ENCODE data around the gene KRAS.

The KRAS gene

DNA sequence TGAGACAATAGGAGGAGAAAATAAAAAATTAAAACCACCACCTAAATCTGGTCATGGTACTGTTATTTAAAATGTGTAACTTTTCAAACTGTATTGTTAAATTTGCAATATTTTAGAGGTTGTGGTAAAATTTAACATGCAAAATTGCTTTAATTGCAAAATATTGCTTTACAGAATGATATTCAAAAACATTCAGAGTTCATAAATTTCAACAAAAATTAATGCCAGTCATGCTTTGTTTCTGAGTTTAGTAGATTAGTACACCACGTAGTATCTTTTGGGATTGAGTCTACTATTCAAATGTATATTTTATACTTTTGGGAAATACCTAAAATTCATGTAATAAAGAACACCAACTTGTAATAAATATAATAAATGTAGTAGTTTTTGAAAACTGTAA is 37.4 kb downstream of the KRAS start:
- no peak for TF ChIP-seq CTCF (IDR thresholded peaks at IDR 0.05; ENCODE audit: extremely low read depth, missing control alignments)
- no peak for DNase-seq (ENCODE audit: low spot score)

GRCh38 chr12:25208554-25208953 is 42.2 kb downstream of the KRAS start:
- TF ChIP-seq CTCF (IDR thresholded peaks at IDR 0.05; ENCODE audit: extremely low read depth, missing control alignments) = no peak
- DNase-seq (ENCODE audit: low spot score) = no peak

DNA sequence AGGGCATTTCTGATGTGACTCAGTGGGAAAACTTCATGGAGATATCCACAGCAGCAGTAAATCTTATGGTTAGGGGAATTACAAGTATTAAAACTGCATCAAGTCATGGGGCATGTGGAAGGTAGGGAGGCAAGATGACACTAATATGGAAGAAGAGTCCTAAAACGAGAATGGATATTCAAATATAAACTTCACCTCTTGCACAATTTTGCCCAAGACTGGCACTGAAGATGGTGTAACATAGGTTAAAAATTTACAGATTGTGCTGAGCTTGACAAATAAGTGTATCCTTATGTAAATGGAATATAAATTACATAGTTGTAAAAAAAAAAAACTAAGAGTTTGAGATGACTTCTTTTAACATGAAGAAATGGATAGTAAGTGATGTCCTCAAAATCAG is 42.9 kb downstream of the KRAS start:
- DNase-seq (ENCODE audit: low spot score) = no peak
- TF ChIP-seq CTCF (IDR thresholded peaks at IDR 0.05; ENCODE audit: extremely low read depth, missing control alignments) = no peak

- no peak for TF ChIP-seq CTCF (IDR thresholded peaks at IDR 0.05; ENCODE audit: extremely low read depth, missing control alignments)
- DNase-seq (ENCODE audit: low spot score) = no peak
Observed at GRCh38 chr12:25207411-25207810, 43.3 kb downstream of the KRAS start.

DNA sequence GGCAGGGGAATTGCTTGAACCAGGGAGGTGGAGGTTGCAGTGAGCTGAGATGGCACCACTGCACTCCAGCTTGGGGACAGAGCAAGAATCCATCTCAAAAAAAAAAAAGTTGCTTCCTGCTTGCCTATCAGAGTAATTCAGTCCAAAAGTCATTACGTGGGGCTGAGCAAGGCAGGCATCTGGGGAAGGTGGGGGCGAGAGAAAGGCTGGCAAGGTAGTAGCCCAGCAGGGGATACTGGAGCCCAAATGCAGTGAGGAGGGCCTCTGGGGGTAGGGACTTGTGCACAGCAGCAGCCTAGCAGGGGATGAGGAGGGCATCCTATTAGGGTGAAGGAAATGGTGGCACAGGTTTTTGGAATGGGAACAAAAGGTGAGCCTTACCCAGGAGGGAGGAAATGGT is 48.6 kb downstream of the KRAS start:
- no peak for DNase-seq (ENCODE audit: low spot score)
- no peak for TF ChIP-seq CTCF (IDR thresholded peaks at IDR 0.05; ENCODE audit: extremely low read depth, missing control alignments)

- DNase-seq (ENCODE audit: low spot score) = no peak
- no peak for TF ChIP-seq CTCF (IDR thresholded peaks at IDR 0.05; ENCODE audit: extremely low read depth, missing control alignments)
Observed at GRCh38 chr12:25200703-25201102, 50.0 kb downstream of the KRAS start.

- TF ChIP-seq CTCF (IDR thresholded peaks at IDR 0.05; ENCODE audit: extremely low read depth, missing control alignments) = no peak
- DNase-seq (ENCODE audit: low spot score) = no peak
Observed at GRCh38 chr12:25197608-25198007, 53.1 kb downstream of the KRAS start.
